ENCODE data around the gene ZNF532.

Gene ZNF532

DNA sequence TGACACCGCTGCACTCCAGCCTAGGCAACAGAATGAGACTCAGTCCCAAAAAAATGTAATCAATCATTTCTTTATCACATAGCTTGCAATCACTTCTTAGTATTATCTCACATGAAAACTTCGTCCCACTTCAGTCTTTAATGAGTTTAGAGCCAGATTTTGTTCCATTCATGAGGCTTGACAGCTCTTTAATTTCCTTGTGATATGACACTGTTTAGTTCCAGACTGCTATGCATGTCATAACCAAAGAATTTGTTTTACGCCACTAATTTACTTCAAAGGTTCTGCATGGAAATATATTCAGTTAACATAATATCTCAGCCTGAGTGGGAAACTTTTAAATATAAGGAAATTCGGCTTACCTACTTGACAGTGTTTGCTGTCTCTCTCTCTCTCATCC is 113.1 kb downstream of the ZNF532 start:
- no peak overlapping the region for H3K4me2 ChIP-seq (ENCODE audit: low read depth, low read length)
- H3F3A ChIP-seq (ENCODE audit: insufficient read depth, low read length), result no peaks in the 10 kb centered on the region
- no peak for DNase-seq
- no peaks in the 10 kb centered on the region for H4K20me1 ChIP-seq (ENCODE audit: insufficient read depth, low read length)
- TF ChIP-seq EZH2phosphoT487 (IDR thresholded peaks at IDR 0.05; ENCODE audit: low read length), result no peak
- TF ChIP-seq, protein P1, sequence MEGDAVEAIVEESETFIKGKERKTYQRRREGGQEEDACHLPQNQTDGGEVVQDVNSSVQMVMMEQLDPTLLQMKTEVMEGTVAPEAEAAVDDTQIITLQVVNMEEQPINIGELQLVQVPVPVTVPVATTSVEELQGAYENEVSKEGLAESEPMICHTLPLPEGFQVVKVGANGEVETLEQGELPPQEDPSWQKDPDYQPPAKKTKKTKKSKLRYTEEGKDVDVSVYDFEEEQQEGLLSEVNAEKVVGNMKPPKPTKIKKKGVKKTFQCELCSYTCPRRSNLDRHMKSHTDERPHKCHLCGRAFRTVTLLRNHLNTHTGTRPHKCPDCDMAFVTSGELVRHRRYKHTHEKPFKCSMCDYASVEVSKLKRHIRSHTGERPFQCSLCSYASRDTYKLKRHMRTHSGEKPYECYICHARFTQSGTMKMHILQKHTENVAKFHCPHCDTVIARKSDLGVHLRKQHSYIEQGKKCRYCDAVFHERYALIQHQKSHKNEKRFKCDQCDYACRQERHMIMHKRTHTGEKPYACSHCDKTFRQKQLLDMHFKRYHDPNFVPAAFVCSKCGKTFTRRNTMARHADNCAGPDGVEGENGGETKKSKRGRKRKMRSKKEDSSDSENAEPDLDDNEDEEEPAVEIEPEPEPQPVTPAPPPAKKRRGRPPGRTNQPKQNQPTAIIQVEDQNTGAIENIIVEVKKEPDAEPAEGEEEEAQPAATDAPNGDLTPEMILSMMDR (IDR thresholded peaks at IDR 0.05; ENCODE audit: low read length), result no peak
- TF ChIP-seq EZH2 (optimal IDR thresholded peaks at IDR 0.05; ENCODE audit: low read depth, low read length), result no peak
- H3K4me1 ChIP-seq (ENCODE audit: low read length), result no peaks in the 10 kb centered on the region
- H2AFZ ChIP-seq (ENCODE audit: low read length), result no peak overlapping the region
- no peak overlapping the region for H3K4me3 ChIP-seq (ENCODE audit: low read length)
- H3K27ac ChIP-seq (ENCODE audit: low read length), result no peak overlapping the region
- H3K9me3 ChIP-seq (replicated peaks; ENCODE audit: insufficient read depth, low read length), result no peaks in the 10 kb centered on the region
- no peak overlapping the region for H3K9ac ChIP-seq (ENCODE audit: low read length)
- no peaks in the 10 kb centered on the region for H3K9me2 ChIP-seq (replicated peaks; ENCODE audit: insufficient read depth, low read length)
- H3K36me3 ChIP-seq (replicated peaks; ENCODE audit: insufficient read depth, low read length), result no peaks in the 10 kb centered on the region
- H3K27me3 ChIP-seq (replicated peaks; ENCODE audit: insufficient read depth, low read length), result no peaks in the 10 kb centered on the region
- H3K79me2 ChIP-seq (ENCODE audit: low read length), result no peaks in the 10 kb centered on the region

DNA sequence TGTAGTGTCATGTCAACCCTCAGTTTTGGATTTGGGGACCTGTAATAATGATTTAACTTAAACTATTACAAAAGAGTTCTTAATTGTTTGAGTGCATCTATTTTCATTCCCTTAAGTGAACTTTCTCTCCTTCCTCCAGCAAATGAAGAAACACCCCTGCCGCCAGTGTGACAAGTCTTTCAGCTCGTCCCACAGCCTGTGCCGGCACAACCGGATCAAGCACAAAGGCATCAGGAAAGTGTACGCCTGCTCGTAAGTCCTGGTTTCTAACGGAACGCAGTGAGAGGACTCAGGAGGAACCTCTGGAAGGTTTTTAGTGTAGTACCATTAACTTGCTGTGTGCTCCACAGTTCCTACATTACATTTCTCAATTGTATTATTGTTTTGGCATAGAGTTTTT is 114.2 kb downstream of the ZNF532 start:
- Histone ChIP-seq H3K79me2 (ENCODE audit: low read length) (no peaks in the 10 kb centered on the region), H4K20me1 (ENCODE audit: insufficient read depth, low read length) (no peaks in the 10 kb centered on the region), H3K9me2 (replicated peaks; ENCODE audit: insufficient read depth, low read length) (no peaks in the 10 kb centered on the region), H3K4me2 (ENCODE audit: low read depth, low read length) (no peak overlapping the region), H3K9me3 (replicated peaks; ENCODE audit: insufficient read depth, low read length) (no peaks in the 10 kb centered on the region), H2AFZ (ENCODE audit: low read length) (no peak overlapping the region), H3K4me3 (ENCODE audit: low read length) (no peak overlapping the region), H3K27ac (ENCODE audit: low read length) (no peak overlapping the region), H3K9ac (ENCODE audit: low read length) (no peak overlapping the region), H3K4me1 (ENCODE audit: low read length) (no peaks in the 10 kb centered on the region), H3K36me3 (replicated peaks; ENCODE audit: insufficient read depth, low read length) (no peaks in the 10 kb centered on the region), H3F3A (ENCODE audit: insufficient read depth, low read length) (no peaks in the 10 kb centered on the region), H3K27me3 (replicated peaks; ENCODE audit: insufficient read depth, low read length) (no peaks in the 10 kb centered on the region)
- no peak for DNase-seq
- TF ChIP-seq EZH2 (optimal IDR thresholded peaks at IDR 0.05; ENCODE audit: low read depth, low read length), result no peak

DNA sequence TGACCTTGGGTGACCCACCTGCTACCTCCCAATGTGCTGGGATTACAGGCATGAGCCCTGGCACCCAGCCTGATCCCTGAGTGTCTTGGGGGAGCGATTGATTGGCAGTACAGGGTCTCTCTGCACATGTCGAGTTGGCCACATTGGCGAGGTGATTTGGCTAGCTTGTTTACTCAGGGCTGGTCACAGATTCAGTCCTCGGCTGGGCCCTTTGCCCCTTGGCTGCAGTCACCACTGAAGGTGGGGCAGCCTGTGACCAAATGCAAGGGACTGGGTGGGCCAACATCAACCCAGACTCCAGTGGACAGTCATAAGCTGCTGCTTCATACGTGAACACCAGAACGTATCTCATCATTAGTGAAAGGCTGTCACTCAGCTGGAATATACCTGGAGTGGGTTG is 114.9 kb downstream of the ZNF532 start:
- Histone ChIP-seq H3K36me3 (replicated peaks; ENCODE audit: insufficient read depth, low read length) (no peaks in the 10 kb centered on the region), H3K79me2 (ENCODE audit: low read length) (no peaks in the 10 kb centered on the region), H3K9me3 (replicated peaks; ENCODE audit: insufficient read depth, low read length) (no peaks in the 10 kb centered on the region), H3K9me2 (replicated peaks; ENCODE audit: insufficient read depth, low read length) (no peaks in the 10 kb centered on the region), H3K4me2 (ENCODE audit: low read depth, low read length) (no peak overlapping the region), H3K4me1 (ENCODE audit: low read length) (no peaks in the 10 kb centered on the region), H3K27me3 (replicated peaks; ENCODE audit: insufficient read depth, low read length) (no peaks in the 10 kb centered on the region), H2AFZ (ENCODE audit: low read length) (no peak overlapping the region), H3F3A (ENCODE audit: insufficient read depth, low read length) (no peaks in the 10 kb centered on the region), H3K9ac (ENCODE audit: low read length) (no peak overlapping the region), H3K27ac (ENCODE audit: low read length) (no peak overlapping the region), H3K4me3 (ENCODE audit: low read length) (no peak overlapping the region), H4K20me1 (ENCODE audit: insufficient read depth, low read length) (no peaks in the 10 kb centered on the region)
- TF ChIP-seq, protein P1 (IDR thresholded peaks at IDR 0.05; ENCODE audit: low read length), result no peak
- TF ChIP-seq EZH2 (optimal IDR thresholded peaks at IDR 0.05; ENCODE audit: low read depth, low read length), result no peak
- DNase-seq, result no peak

DNA sequence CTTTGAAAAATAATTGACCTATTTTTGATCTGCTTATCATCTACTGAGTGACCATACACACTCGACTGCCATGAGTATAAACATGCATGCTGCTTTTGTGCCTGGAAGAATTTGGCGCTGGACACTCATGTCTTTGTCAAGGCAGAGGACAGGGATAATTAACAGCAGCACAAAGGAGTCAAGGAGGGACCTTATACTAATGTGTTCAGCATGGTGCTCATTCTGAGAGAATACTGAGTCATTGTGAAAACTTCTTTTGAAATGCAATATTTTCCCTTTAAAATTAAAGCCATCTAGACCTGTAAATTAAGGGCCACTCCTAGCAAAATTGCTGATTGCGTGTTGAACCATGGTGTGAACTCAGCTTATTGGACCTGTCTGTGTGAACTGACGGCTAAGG is 116.3 kb downstream of the ZNF532 start:
- Histone ChIP-seq H3K36me3 (replicated peaks; ENCODE audit: insufficient read depth, low read length) (no peaks in the 10 kb centered on the region), H4K20me1 (ENCODE audit: insufficient read depth, low read length) (no peaks in the 10 kb centered on the region), H3K9ac (ENCODE audit: low read length) (no peak overlapping the region), H3F3A (ENCODE audit: insufficient read depth, low read length) (no peaks in the 10 kb centered on the region), H3K9me2 (replicated peaks; ENCODE audit: insufficient read depth, low read length) (no peaks in the 10 kb centered on the region), H3K4me2 (ENCODE audit: low read depth, low read length) (no peak overlapping the region), H3K4me1 (ENCODE audit: low read length) (no peaks in the 10 kb centered on the region), H3K79me2 (ENCODE audit: low read length) (no peaks in the 10 kb centered on the region), H3K4me3 (ENCODE audit: low read length) (no peak overlapping the region), H3K27me3 (replicated peaks; ENCODE audit: insufficient read depth, low read length) (no peaks in the 10 kb centered on the region), H3K9me3 (replicated peaks; ENCODE audit: insufficient read depth, low read length) (no peaks in the 10 kb centered on the region), H3K27ac (ENCODE audit: low read length) (no peak overlapping the region), H2AFZ (ENCODE audit: low read length) (no peak overlapping the region)
- TF ChIP-seq, protein P1 (IDR thresholded peaks at IDR 0.05; ENCODE audit: low read length), result no peak
- TF ChIP-seq EZH2 (optimal IDR thresholded peaks at IDR 0.05; ENCODE audit: low read depth, low read length) (no peak), EZH2phosphoT487 (IDR thresholded peaks at IDR 0.05; ENCODE audit: low read length) (no peak)
- no peak for DNase-seq
